Left colon (tissue), 2 donors: Measurements from ENCODE around the gene RBBP6. TPM values are rescaled to one million over a fixed set of nuclear protein-coding genes. Genes with fewer than 3 reads are reported as not detected.
A peak's percentile ranks its signal among the peaks of the same experiment; 100 is the strongest.
"Not testable (repeated sequence)": the region's sequence is repeated elsewhere in the genome, so short reads cannot be mapped to it uniquely, and the experiment has no call there.

ENCODE experiments used
- ATAC-seq: fragments of 200-7000 bp; cut with Tn5 transposase; one replicate; pipeline ENCODE4 v1.9.1; 2020; ENCODE audit warnings: mild to moderate bottlenecking, moderate library complexity
- DNase-seq, 2 donors: peaks; one replicate each; pipeline ENCODE4 v3.0.0-alpha.2; 2020
- intact Hi-C, 2 donors: fragments of 100-400 bp; cut with DNase I in 1 of 2; cut with micrococcal nuclease in 1 of 2; formaldehyde crosslinking; loops; one replicate each; pipeline versions ENCODE4 v1.11.2 to v1.14.0; 2022; cut with DNase I, micrococcal nuclease
- total RNA-seq, 2 donors: library from RNA; stranded (reverse); fragmentation: NEBNext Ultra II Directional; extraction: Animal tissue kit (Norgen Biotek cat#: 25700); gene quantifications; one replicate each; pipeline ENCODE4 v1.2.1, GENCODE V29; 2021
- donor health status: DM: no; HTN: no; CAD: no.
- donor health status: DM: yes; HTN: yes; CAD: no.

RBBP6 gene
- total RNA-seq, 2 donors from 2014 or later, result 33.3 to 40.6 TPM

DNA sequence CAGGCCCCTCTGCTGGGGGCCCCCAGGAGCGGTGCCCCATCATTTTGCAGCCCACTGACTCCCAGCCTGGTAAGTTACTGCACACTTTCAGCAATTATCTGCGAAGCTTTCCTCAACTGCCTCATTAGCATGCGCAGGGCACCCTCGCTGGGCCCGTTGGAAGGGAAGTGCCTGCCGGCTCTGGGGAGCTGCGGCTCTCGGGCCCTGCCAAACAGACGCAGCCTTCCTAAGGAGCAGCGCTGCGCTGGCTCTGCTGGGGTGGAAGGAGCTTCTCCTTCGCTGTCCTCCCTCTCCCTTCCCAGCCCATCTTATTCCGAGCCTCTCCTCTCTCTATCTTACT, 71.0 kb downstream of the RBBP6 start:
- ATAC-seq, result no peak

DNA sequence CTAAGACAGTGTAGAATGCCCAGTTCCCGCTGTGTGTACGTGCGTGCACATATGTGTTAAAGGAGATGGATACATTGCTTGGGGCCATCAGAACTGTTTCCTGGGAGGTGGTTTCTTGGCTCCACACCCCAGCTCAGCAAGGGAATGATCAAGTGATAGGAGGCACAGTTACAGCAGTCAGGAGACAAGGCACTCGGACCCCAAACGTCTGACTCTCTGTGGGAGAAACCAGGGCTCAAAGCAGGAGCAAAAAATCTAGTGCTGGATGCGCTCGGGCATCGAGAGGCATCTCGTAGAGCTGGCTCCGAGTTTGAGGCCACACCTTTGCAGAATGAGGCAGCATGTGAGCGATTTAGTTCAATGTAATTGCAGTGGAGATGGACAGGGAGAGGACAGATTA, 71.9 kb downstream of the RBBP6 start:
- no peak for ATAC-seq
- intact Hi-C loops, result no loop called here

More for the DNA sequence above, 71.0 kb downstream of the RBBP6 start:
- intact Hi-C loops, result no loop called here
- DNase-seq, result peak in 1 of 2 donors; percentile 8

DNA sequence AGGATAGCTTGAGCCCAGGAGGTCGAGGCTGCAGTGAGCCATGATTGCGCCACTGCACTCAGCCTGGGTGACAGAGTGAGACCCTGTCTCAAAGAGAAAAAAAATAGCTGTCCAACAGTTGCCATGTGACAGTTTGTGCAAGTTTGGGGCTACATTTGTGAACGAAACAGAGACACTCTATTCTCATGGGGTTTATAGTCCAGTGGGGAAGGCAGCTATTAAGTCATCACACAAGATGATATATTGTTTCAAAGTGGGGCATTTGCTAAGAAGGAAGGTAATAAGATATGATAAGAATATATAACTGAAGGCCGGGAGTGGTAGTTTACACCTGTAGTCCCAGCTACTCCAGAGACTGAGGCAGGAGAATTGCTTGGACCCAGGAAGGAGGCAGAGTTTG, 73.3 kb downstream of the RBBP6 start:
- DNase-seq (no peak), ATAC-seq (no peak)
- intact Hi-C loops, result no loop called here

More for the DNA sequence above, 71.9 kb downstream of the RBBP6 start:
- no peak for DNase-seq

DNA sequence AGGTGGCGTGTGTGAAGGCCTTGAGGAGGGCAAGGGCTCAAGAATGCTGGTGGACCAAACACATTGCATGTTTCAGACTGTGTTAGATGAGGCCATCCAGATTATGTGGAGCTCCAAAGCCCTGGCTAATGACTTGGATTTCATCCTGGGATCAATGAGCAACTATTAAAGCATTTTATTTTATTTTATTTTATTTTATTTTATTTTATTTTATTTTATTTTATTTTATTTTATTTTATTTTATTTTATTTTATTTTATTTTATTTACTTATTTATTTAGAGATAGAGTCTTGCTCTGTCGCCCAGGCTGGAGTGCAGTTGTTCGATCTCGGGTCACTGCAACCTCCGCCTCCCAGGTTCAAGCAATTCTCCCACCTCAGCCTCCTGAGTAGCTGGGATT, 73.9 kb downstream of the RBBP6 start:
- not testable (repeated sequence) for DNase-seq

DNA sequence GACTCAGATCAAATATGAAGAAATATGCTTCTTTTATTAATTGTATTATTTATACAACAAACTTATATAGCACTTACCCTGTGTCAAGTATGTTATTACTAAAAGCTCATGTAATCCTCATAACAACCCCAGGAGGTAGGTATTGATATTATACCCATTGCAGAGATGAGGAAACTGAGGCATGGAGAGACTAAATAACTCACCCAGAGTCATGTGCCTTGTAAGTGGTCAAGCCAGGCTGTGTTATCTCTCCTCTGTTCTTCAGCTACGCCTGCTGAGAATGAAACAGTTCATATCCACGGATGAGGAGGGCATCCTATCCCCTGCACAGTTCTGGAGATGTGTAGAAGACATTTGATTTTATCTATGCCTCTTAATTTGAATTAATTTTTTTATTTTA, 78.1 kb downstream of the RBBP6 start:
- ATAC-seq (no peak), DNase-seq (no peak)
- intact Hi-C loops, result no loop called here

More for the DNA sequence above, 73.9 kb downstream of the RBBP6 start:
- intact Hi-C loops, ATAC-seq: not testable (repeated sequence)

Other genes with a start within 250 kb of the RBBP6 start
- gene TNRC6A, start 190.1 kb downstream of the RBBP6 start, total RNA-seq, result 10 to 100 TPM; 29.6 to 36.2 TPM